ENCODE measurements around the gene ROR2. TPM values are rescaled to one million over a fixed set of nuclear protein-coding genes. Genes with fewer than 3 reads are reported as not detected.

The ROR2 gene
- total and polyA plus RNA-seq, 2 experiments from 2014 or later: 8.1 to 18.8 TPM

DNA sequence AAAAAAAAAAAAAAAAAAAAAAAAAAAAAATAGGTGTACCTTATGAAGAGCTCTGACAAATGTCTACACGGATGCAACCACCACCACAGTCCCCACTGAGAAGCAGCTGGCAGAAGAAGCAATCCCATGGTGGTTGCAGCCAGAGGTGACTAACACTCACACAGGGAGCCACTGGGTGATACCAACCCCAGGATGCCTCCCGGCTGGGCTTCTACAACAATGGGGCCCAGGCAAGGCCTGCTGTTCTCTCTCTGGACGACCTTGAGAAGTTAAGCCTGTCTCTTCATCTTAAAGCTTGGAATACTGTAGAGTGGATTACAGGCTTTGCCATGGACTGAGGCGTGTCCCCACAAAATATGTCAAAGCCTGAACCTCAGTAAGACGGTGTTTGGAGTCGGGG is 104.1 kb downstream of the ROR2 start:
- H3K4me1 Mint-ChIP-seq: peaks cover 34% of the 10 kb centered on the region
- H3K4me3 Mint-ChIP-seq: no peak overlapping the region
- no peaks in the 10 kb centered on the region for H3K27me3 ChIP-seq (ENCODE audit: insufficient read depth)
- no peaks in the 10 kb centered on the region; the same call in 1 of the 2 replicates for H4K20me1 ChIP-seq (replicated peaks; ENCODE audit: insufficient read depth)
- peaks cover 9% of the 10 kb centered on the region; the same call in 1 of the 2 replicates for H3K9me2 ChIP-seq (ENCODE audit: insufficient read depth)
- H3K4me2 ChIP-seq: no peak overlapping the region
- no peaks in the 10 kb centered on the region for H3K79me2 ChIP-seq (replicated peaks; ENCODE audit: insufficient read depth)
- peaks cover 16% of the 10 kb centered on the region for H3K27me3 Mint-ChIP-seq (ENCODE audit: insufficient read depth, low read depth, poor library complexity)
- H3K27ac ChIP-seq (ENCODE audit: low read depth): no peak overlapping the region
- no peaks in the 10 kb centered on the region for H3K9me3 Mint-ChIP-seq
- no peak overlapping the region for H2AFZ ChIP-seq
- no peak overlapping the region for H3K27ac Mint-ChIP-seq
- no peaks in the 10 kb centered on the region for H3K36me3 Mint-ChIP-seq (ENCODE audit: low read depth)
- DNase-seq (ENCODE audit: low spot score) (no peak), ATAC-seq (no peak)
- H3K36me3 ChIP-seq (ENCODE audit: insufficient read depth): no peaks in the 10 kb centered on the region
- TF ChIP-seq STAT1 (IDR thresholded peaks at IDR 0.05; ENCODE audit: unreplicated experiment) (no peak), CREB1 (CRISPR knock-in tag; IDR thresholded peaks at IDR 0.05; ENCODE audit: low read depth) (no peak), POLR2AphosphoS5 (IDR thresholded peaks at IDR 0.05; ENCODE audit: low read depth) (no peak), EZH2phosphoT487 (IDR thresholded peaks at IDR 0.05; ENCODE audit: unreplicated experiment) (no peak), EZH2 (IDR thresholded peaks at IDR 0.05; ENCODE audit: low read depth, unreplicated experiment) (no peak), NANOG (IDR thresholded peaks at IDR 0.05; ENCODE audit: borderline replicate concordance) (no peak), ZNF331 (CRISPR knock-in tag; IDR thresholded peaks at IDR 0.05; ENCODE audit: low read depth) (no peak), JUNB (IDR thresholded peaks at IDR 0.05; ENCODE audit: unreplicated experiment) (no peak), ZNF114 (CRISPR knock-in tag; IDR thresholded peaks at IDR 0.05) (no peak)
- TF ChIP-seq, protein P1, sequence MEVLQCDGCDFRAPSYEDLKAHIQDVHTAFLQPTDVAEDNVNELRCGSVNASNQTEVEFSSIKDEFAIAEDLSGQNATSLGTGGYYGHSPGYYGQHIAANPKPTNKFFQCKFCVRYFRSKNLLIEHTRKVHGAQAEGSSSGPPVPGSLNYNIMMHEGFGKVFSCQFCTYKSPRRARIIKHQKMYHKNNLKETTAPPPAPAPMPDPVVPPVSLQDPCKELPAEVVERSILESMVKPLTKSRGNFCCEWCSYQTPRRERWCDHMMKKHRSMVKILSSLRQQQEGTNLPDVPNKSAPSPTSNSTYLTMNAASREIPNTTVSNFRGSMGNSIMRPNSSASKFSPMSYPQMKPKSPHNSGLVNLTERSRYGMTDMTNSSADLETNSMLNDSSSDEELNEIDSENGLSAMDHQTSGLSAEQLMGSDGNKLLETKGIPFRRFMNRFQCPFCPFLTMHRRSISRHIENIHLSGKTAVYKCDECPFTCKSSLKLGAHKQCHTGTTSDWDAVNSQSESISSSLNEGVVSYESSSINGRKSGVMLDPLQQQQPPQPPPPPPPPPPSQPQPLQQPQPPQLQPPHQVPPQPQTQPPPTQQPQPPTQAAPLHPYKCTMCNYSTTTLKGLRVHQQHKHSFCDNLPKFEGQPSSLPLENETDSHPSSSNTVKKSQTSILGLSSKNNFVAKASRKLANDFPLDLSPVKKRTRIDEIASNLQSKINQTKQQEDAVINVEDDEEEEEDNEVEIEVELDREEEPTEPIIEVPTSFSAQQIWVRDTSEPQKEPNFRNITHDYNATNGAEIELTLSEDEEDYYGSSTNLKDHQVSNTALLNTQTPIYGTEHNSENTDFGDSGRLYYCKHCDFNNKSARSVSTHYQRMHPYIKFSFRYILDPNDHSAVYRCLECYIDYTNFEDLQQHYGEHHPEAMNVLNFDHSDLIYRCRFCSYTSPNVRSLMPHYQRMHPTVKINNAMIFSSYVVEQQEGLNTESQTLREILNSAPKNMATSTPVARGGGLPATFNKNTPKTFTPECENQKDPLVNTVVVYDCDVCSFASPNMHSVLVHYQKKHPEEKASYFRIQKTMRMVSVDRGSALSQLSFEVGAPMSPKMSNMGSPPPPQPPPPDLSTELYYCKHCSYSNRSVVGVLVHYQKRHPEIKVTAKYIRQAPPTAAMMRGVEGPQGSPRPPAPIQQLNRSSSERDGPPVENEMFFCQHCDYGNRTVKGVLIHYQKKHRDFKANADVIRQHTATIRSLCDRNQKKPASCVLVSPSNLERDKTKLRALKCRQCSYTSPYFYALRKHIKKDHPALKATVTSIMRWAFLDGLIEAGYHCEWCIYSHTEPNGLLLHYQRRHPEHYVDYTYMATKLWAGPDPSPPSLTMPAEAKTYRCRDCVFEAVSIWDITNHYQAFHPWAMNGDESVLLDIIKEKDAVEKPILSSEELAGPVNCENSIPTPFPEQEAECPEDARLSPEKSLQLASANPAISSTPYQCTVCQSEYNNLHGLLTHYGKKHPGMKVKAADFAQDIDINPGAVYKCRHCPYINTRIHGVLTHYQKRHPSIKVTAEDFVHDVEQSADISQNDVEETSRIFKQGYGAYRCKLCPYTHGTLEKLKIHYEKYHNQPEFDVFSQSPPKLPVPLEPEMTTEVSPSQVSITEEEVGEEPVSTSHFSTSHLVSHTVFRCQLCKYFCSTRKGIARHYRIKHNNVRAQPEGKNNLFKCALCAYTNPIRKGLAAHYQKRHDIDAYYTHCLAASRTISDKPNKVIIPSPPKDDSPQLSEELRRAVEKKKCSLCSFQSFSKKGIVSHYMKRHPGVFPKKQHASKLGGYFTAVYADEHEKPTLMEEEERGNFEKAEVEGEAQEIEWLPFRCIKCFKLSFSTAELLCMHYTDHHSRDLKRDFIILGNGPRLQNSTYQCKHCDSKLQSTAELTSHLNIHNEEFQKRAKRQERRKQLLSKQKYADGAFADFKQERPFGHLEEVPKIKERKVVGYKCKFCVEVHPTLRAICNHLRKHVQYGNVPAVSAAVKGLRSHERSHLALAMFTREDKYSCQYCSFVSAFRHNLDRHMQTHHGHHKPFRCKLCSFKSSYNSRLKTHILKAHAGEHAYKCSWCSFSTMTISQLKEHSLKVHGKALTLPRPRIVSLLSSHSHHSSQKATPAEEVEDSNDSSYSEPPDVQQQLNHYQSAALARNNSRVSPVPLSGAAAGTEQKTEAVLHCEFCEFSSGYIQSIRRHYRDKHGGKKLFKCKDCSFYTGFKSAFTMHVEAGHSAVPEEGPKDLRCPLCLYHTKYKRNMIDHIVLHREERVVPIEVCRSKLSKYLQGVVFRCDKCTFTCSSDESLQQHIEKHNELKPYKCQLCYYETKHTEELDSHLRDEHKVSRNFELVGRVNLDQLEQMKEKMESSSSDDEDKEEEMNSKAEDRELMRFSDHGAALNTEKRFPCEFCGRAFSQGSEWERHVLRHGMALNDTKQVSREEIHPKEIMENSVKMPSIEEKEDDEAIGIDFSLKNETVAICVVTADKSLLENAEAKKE (CRISPR knock-in tag; IDR thresholded peaks at IDR 0.05): no peak
- TF ChIP-seq, protein P2, sequence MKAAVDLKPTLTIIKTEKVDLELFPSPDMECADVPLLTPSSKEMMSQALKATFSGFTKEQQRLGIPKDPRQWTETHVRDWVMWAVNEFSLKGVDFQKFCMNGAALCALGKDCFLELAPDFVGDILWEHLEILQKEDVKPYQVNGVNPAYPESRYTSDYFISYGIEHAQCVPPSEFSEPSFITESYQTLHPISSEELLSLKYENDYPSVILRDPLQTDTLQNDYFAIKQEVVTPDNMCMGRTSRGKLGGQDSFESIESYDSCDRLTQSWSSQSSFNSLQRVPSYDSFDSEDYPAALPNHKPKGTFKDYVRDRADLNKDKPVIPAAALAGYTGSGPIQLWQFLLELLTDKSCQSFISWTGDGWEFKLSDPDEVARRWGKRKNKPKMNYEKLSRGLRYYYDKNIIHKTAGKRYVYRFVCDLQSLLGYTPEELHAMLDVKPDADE (IDR thresholded peaks at IDR 0.05): no peak
- TF ChIP-seq, protein P3, sequence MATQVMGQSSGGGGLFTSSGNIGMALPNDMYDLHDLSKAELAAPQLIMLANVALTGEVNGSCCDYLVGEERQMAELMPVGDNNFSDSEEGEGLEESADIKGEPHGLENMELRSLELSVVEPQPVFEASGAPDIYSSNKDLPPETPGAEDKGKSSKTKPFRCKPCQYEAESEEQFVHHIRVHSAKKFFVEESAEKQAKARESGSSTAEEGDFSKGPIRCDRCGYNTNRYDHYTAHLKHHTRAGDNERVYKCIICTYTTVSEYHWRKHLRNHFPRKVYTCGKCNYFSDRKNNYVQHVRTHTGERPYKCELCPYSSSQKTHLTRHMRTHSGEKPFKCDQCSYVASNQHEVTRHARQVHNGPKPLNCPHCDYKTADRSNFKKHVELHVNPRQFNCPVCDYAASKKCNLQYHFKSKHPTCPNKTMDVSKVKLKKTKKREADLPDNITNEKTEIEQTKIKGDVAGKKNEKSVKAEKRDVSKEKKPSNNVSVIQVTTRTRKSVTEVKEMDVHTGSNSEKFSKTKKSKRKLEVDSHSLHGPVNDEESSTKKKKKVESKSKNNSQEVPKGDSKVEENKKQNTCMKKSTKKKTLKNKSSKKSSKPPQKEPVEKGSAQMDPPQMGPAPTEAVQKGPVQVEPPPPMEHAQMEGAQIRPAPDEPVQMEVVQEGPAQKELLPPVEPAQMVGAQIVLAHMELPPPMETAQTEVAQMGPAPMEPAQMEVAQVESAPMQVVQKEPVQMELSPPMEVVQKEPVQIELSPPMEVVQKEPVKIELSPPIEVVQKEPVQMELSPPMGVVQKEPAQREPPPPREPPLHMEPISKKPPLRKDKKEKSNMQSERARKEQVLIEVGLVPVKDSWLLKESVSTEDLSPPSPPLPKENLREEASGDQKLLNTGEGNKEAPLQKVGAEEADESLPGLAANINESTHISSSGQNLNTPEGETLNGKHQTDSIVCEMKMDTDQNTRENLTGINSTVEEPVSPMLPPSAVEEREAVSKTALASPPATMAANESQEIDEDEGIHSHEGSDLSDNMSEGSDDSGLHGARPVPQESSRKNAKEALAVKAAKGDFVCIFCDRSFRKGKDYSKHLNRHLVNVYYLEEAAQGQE (IDR thresholded peaks at IDR 0.05; ENCODE audit: unreplicated experiment): no peak
- TF ChIP-seq, protein P4, sequence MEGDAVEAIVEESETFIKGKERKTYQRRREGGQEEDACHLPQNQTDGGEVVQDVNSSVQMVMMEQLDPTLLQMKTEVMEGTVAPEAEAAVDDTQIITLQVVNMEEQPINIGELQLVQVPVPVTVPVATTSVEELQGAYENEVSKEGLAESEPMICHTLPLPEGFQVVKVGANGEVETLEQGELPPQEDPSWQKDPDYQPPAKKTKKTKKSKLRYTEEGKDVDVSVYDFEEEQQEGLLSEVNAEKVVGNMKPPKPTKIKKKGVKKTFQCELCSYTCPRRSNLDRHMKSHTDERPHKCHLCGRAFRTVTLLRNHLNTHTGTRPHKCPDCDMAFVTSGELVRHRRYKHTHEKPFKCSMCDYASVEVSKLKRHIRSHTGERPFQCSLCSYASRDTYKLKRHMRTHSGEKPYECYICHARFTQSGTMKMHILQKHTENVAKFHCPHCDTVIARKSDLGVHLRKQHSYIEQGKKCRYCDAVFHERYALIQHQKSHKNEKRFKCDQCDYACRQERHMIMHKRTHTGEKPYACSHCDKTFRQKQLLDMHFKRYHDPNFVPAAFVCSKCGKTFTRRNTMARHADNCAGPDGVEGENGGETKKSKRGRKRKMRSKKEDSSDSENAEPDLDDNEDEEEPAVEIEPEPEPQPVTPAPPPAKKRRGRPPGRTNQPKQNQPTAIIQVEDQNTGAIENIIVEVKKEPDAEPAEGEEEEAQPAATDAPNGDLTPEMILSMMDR (conservative IDR thresholded peaks at IDR 0.05; ENCODE audit: low read depth in 2 of 2): no peak
- H3K4me1 ChIP-seq (ENCODE audit: insufficient read depth): peaks cover 13% of the 10 kb centered on the region
- no peak overlapping the region for H3K4me3 ChIP-seq
- no peaks in the 10 kb centered on the region for H3F3A ChIP-seq (replicated peaks; ENCODE audit: low read depth)

Measured in GM23338 (cell line).